NK-92 (cell line): Measurements from ENCODE around the gene ACP2.

Experiments
- DNase-seq: peaks from one replicate; lab custom pipeline; 2025; ENCODE audit not compliant: unreplicated experiment; lab: John Stamatoyannopoulos, UW

ACP2 gene, protein sequence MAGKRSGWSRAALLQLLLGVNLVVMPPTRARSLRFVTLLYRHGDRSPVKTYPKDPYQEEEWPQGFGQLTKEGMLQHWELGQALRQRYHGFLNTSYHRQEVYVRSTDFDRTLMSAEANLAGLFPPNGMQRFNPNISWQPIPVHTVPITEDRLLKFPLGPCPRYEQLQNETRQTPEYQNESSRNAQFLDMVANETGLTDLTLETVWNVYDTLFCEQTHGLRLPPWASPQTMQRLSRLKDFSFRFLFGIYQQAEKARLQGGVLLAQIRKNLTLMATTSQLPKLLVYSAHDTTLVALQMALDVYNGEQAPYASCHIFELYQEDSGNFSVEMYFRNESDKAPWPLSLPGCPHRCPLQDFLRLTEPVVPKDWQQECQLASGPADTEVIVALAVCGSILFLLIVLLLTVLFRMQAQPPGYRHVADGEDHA

GRCh38 chr11:47248664-47249377, at the start of gene ACP2:
TSS of gene ACP2 (minus strand) at chr11:47248814. CDS start at chr11:47248789, 25 bp downstream.
- DNase-seq: no peak

GRCh38 chr11:47296045-47296444, 47.4 kb upstream of the ACP2 start:
- no peak for DNase-seq

- no peak for DNase-seq
Measured at GRCh38 chr11:47295385-47295784, 46.8 kb upstream of the ACP2 start.

DNA sequence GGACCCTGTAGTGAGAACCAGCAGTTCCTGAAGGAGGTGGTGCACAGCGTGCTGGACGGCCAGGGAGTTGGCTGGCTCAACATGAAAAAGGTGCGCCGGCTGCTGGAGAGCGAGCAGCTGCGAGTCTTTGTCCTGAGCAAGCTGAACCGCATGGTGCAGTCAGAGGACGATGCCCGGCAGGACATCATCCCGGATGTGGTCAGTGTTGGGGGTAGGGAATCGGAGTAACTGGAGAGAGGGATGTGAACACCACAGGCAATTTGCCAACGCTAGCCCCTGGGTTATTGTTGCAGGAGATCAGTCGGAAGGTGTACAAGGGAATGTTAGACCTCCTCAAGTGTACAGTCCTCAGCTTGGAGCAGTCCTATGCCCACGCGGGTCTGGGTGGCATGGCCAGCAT, 41.2 kb upstream of the ACP2 start:
- no peak for DNase-seq

- no peak for DNase-seq
Measured at GRCh38 chr11:47288066-47288465, 39.5 kb upstream of the ACP2 start.

DNA sequence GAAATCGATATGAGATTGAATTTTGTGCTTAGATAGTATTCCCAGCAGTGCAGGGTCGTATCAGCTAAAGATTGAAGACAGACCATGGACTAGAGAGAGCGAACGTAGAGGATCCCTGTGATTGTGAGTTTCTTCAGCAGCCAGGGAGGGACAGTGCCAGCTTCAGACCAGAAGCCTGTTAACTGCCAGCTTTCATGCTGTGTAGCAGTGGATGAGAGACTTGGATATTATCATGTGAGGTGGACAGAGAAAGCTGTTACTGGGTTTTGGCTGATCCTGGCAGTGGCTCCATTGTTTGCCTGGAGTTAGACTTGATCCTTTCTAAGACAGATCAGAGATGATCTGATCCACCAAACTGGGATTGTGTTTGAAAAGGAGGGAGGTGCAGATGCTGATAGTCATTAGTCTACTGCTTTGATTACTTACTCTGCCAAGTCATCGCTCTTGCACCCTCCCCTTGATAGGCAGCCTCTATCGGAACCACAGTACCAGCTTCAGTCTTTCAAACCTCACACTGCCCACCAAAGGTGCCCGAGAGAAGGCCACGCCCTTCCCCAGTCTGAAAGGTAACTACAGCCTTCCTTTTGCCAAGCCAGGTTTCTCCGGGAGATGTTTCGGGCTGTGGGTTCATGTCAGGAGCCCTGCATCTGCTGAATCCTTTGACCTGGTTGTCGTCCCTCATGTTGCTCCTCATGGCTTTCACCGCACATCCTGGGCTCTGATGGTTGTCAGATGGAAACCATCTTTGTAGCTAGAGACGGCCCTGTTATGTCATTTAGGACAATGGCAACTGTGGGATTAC, 37.6 kb upstream of the ACP2 start:
- DNase-seq: no peak

GRCh38 chr11:47284151-47284550, 35.5 kb upstream of the ACP2 start:
- DNase-seq: no peak

DNA sequence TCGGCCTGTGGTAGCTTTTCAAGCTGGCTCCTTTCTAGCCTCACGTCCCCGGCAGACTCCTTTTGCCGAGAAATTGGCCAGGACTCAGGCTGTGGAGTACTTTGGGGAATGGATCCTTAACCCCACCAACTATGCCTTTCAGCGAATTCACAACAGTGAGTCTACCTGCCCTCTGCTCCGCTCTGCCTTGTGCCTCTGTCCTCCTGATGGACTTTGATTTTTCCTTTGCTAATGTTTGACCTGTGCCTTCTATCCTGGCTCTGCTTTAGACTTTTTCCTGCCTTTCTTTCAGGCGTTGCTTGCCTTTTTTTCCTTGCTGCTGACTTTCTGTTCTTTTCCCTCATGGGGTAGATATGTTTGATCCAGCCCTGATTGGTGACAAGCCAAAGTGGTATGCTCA, 33.8 kb upstream of the ACP2 start:
- no peak for DNase-seq

GRCh38 chr11:47280860-47281259, 32.2 kb upstream of the ACP2 start:
- no peak for DNase-seq

DNA sequence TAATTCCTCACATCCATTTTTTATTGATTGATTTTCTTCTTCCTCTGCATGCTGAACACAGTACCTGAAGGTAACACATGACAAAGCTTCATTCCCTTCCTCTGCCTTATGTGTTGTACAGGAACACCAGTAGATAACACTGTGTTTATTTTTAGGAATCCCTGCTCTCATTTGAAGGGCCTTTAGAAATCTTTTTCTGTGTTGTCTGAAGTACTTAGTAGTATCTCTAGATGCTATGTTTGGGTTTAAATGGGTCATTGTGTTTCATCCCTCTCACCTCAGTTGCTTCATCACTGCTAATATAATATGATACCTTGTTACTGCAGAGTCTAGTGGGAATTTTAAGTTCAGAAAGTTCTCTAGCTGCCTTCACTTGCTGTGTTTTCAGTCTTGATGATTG, 31.5 kb upstream of the ACP2 start:
- DNase-seq: no peak

DNA sequence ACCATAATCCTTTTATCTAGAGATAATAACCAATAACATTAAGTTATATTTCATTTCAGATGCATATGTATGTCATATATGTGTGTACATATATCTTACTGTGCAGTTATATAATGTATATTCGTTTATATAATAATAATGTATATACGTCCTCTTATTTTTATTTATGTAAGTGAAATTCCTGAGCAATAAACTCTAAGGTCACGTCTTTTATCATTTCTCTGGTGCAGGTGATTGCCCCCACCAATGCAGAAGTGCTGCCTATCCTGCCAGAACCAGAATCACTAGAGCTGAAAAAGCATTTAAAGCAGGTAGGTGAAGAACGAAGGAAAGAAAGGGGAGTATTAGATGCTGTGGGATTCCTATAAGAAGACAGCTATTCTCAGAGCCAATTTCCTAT, 30.2 kb upstream of the ACP2 start:
- DNase-seq: no peak

DNA sequence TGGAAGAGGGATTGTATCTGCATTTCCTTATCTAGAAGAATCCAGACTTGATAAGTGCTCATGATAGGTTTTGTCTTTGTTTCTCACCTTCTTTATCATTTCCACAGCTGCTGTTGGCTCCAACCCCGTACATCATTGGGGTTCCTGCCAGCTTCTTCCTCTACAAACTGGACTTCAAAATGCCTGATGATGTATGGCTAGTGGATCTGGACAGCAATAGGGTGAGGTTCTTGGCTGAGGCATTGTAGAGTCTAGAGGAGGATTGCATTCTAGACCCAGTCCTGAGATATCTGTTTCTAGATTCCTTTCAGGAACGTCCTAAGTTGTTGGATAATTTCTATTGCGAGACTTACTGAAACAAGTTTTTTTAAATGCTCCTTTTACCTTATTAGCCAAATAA, 29.4 kb upstream of the ACP2 start:
- no peak for DNase-seq

GRCh38 chr11:47276923-47277322, 28.3 kb upstream of the ACP2 start:
- DNase-seq: no peak

GRCh38 chr11:47274495-47275235, 26.1 kb upstream of the ACP2 start:
- no peak for DNase-seq

DNA sequence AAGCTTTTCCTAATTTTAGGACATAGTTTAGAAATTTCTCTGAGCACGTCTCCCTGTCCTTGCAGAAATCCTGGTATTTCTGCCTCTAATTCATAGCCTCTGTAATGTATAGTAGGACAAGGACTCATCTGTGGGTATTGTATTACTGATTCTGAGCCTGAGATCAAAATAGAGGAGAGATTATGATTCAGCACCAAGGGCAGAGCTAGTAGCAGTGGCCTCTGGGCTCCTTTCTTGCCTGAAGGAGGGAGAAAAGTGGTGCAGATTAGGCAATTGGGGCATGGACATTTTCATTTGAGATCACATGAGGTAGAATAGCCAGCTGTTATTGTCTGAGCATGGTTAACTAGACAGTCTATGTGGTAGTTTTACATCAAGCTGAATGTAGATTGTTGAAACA, 24.1 kb upstream of the ACP2 start:
- DNase-seq: no peak

DNA sequence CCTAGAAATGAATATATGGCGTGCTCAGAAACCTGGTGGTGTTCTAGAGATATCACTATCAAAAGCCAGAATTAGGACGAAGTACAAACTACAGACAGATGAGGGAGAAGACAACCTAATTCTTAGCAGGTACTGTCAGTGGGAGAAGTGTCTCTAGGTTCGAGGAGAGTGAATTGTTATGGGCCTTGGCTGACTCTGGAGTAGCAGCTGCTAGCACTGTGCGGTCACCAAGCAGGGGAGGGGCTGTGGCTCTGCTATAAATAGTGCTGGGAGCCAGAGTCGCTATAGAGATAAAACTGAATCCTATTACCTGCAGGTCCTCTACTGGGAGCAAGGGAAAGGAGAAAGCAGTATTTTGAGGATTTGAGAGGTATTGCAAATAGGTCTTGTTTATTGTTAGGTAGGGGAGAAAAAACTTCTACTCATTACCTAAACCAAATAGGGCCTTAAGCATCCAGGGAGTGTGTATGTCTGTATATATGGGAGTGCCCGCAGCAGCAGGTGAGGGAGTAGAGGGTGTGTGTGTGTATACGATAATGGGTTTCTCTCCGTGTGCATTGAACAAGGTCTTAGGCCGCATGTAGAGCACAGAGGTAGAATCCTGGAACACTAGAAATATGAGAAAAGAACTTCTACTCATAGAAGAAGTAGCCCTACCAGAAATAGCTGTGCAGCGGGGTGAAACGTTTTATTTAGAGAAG, 23.5 kb upstream of the ACP2 start:
- no peak for DNase-seq

- DNase-seq: no peak
Measured at GRCh38 chr11:47271328-47271727, 22.7 kb upstream of the ACP2 start.

- no peak for DNase-seq
Measured at GRCh38 chr11:47270331-47271271, 22.0 kb upstream of the ACP2 start.

DNA sequence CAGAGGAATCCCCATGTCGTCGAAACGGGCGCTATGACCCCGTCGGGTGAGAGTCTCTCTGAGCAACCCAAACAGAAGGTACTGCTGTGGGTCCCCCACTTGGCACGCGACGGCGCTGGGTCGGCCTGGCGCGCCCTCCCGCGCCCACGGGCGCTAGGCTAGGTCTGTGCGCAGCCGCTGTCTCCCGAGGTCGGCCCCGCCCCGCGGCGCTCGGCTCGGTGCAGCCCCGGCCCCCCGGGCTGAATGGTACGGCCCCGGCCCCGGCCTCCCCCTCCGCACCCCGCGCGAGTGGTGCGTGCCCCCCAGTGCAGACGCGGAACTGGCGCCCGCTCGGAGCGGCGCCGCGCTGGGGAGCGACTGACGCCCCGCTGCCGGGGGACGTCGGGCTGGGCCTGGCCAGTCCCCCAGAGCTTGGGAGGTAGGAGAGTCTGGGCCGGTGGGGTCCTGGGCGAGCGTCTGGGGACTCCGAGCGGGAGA, 21.3 kb upstream of the ACP2 start, which contains the start of gene MADD:
Gene MADD (plus strand): TSS at position 305 of the 477 bp plus-strand sequence.
- peak; percentile 16 for DNase-seq
